Activated CD4-positive, CD25-positive, alpha-beta regulatory T cell treated with anti-CD3 and anti-CD28 coated beads, Interleukin-2, amount 50 U/mL, for 16 hours (primary cell): ENCODE data around the gene CACNA1B.
"Not testable (repeated sequence)": the region's sequence is repeated elsewhere in the genome, so short reads cannot be mapped to it uniquely, and the experiment has no call there.

Experiments used
- DNase-seq: peaks from one replicate; pipeline ENCODE4 v3.0.0-alpha.2; 2020; ENCODE audit warnings: low read depth, low spot score

CACNA1B gene

GRCh38 chr9:137877506-137878122, at the start of gene CACNA1B:
Gene CACNA1B (plus strand): TSS chr9:137877782. CDS start chr9:137877934, 152 bp downstream.
- not testable (repeated sequence) for DNase-seq

GRCh38 chr9:137827908-137828526, 49.6 kb upstream of the CACNA1B start:
- DNase-seq = no peak

DNA sequence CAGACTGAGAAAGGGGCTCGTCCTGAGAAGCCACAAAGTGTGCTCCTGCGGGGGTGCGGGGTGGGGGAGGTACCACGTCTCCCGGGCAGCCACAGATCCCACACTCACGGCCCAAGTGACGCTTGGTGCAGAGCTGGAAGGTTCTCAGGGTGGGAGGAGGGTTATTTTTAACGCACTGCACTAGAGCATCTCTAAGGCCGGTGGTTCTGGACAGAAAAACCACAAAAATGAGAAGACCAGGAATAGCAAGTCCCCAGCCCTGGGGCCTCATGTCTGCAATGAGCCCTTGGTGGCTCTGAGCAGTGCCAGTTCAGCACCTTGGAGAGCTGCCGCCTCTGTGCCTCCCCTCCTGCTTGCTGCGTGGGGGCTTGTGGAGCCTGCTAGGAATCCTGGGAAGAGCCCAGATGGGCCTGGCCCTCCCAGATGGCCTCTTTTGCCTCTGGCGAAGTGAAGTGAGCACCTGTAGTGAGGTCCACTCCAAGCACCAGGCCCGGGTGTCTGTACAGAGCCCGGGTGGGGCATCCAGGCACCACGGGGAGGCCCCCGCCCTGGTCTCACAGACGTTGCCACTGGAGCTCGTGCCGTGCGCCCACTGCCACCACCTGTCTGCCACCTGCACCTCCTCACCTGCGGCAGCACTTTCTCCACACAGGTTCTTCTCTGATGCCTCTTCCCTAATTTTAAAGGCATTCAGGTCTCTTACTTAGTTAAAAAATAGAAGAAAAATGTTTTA, 48.9 kb upstream of the CACNA1B start:
- no peak for DNase-seq

DNA sequence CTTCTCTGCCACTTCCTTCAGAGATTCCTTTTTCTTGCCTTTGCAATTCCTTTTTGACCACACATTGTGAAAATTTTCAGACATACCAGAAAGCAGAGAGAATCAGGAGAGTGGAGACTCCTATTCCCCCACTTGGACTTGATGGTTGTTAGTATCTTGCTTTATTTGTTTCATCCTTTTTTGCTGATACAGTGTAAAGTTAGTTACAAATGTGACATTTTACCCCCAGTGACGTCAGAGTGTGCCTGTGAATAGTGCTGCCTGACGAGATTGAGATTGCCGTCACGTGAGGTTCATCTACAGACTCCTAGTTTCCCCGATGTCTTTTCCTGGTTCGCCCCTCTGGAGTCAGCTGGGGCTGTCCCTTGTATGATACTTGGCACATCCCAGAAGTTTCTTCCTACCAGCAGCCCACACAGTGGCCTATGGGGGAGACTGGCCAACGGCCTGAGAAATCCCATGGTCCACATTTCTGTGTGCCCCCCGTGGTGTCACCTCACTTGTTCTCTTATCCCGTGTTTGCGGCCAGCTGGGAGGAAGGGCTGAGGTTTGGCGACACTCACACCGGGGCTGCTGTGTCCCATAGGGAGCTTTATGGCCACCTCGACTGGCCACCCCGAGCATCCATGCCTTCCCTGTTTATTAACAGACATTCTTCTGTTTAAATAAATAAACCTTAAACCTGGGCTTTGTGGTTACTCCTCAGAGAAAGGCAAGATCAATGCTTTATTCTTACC, 48.2 kb upstream of the CACNA1B start:
- DNase-seq = no peak

GRCh38 chr9:137832191-137832700, 45.3 kb upstream of the CACNA1B start:
- no peak for DNase-seq

GRCh38 chr9:137832830-137833590, 44.6 kb upstream of the CACNA1B start:
- DNase-seq = no peak

- no peak for DNase-seq
Measured at GRCh38 chr9:137833721-137834613, 43.6 kb upstream of the CACNA1B start.

GRCh38 chr9:137834846-137835546, 42.6 kb upstream of the CACNA1B start:
- no peak for DNase-seq

DNA sequence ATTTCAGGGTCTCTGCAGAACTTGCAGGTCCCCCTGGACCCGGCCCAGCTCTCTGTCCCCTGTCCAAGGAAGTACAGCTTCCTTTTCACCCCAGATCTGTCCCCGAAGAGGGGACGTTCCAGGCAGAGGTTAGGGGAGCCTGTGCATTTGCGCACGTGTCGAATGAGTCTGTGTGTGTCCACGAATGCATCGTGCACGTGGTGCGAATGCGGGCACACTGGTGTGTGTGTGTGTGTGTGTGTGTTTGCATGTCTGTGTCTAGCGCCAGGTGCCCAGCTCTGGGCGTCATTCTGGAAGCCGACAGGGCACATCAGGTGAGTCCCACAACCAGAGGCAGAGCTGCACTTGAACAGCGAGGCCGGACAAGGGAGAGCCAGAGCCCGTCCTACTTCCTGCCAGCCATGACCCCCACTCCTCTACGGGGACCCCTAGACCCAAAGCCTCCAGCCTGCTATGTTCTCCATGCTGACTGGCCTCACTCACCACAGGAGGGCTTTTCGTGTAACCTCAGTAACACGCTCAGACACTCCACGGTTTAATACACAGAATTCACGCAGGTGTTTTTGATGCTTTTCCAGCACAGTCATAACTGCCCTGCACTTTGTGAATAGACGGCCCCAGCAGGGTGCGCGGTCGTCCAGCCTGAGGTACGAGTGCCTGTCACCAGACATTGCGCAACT, 41.3 kb upstream of the CACNA1B start:
- DNase-seq = no peak

DNA sequence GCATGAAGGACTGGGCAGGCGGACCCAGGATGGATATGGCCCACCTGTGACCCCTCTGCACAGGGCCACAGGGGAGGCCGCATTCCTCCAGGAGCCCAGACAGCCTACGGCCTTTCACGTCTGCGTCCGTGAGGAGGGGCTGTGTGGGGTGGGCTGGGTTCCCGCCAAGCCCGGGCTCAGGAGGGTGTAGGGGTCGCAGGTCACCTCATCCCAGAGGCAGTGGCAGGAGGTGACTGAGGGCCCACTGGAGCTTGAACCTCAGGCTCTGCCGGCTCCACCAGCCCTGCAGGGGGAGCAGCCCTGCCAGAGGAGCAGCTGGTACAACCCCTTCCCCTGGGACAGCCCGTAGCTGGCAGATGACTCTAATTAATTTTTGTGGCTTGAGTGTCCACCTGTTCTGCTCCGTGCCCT, 40.7 kb upstream of the CACNA1B start:
- no peak for DNase-seq

- no peak for DNase-seq
Measured at GRCh38 chr9:137837345-137838278, 40.0 kb upstream of the CACNA1B start.

- DNase-seq = no peak
Measured at GRCh38 chr9:137838576-137838975, 39.0 kb upstream of the CACNA1B start.

GRCh38 chr9:137843355-137843754, 34.2 kb upstream of the CACNA1B start:
- no peak for DNase-seq

DNA sequence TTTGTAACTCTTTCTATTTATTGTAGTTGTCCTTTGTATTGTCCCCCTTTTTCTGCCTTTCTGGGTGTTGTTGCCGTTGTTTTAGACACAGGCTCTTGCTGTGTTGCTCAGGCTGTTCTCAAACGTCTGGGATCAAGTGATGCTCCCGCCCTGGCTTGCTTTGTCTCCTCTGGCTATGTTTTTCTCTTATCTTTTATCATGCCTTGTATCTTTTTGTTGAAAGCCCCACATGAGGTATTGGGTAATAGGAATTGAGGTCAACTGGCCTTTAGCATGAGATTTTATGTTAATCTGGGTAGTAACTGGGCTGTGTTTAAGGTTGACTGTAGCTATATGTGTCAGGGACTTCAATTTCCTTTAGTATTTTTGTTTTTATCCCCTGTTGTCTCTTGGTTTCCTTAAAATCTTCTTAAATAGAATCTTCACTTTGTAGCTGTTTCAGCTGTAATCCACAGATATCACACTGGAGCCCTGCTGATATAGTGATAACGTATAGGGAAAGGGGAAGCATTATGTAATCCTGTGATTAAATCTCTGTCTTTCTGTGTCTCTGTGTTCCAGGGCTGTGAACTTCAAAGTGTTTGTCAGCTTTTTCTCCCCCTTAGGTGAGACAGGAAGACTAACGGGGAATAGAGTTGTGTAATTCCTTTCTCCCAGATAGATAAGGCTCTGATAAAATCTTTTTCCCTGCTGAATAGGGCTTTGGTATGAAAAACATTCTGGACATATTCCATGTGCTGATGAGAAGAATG, 25.9 kb upstream of the CACNA1B start:
- no peak for DNase-seq

DNA sequence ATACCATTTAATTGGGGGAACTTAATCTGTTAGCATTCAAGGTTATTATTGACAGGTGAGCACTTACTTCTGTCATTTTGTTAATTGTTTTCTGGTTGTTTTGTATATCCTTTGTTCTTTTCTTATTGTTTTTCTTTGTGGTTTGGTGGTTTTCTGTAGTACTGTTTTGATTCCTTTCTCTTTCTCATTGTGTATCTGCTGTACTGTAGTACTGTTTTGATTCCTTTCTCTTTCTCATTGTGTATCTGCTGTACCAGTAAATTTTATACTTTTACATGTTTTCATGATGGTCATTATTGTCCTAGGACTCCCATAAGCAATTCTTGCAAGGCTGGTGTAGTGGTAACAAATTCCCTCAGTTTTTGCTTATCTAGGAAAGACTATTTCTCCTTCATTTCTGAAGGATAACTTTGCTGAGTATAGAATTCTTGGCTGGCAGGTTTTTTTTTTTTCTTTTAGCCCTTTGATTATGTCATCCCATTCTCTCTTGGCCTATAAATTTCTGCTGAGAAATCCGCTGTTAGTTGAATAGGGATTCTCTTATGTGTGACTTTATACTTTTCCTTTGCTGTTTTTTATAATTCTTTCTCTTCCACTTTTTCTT, 24.1 kb upstream of the CACNA1B start:
- DNase-seq = no peak

- DNase-seq = no peak
Measured at GRCh38 chr9:137860361-137860760, 17.2 kb upstream of the CACNA1B start.
